GM23248 (cell line): ENCODE measurements around the gene NAP1L5.

Source experiments
- EZH2 ChIP-seq: fragments of 200-600 bp; sonication (generic); IDR thresholded peaks from 2 replicates; pipeline ENCODE4 v1.6.1; 2018; ENCODE audit warnings: antibody characterized with exemption, mild to moderate bottlenecking; ENCODE audit not compliant: insufficient read depth, poor library complexity, severe bottlenecking
- EZH2phosphoT487 ChIP-seq: fragments of 200-600 bp; sonication (generic); IDR thresholded peaks from 2 replicates; pipeline ENCODE4 v1.6.1; 2018; ENCODE audit warnings: antibody characterized with exemption, moderate library complexity, mild to moderate bottlenecking, low read depth; ENCODE audit not compliant: insufficient read depth

- no peak for TF ChIP-seq EZH2
- no peak for TF ChIP-seq EZH2phosphoT487
Observed at GRCh38 chr4:88713782-88714181, 16.2 kb upstream of the NAP1L5 start.
